22Rv1 (cell line): Measurements from ENCODE around the gene AMD1.

Source experiments
- CTCF ChIP-seq: fragments of 450-650 bp; IDR thresholded peaks from 2 replicates; pipeline ENCODE4 v1.5.1; 2017; ENCODE audit warnings: mild to moderate bottlenecking
- ZFX ChIP-seq: fragments of 450-650 bp; IDR thresholded peaks from 2 replicates; pipeline ENCODE4 v1.6.1; 2017; ENCODE audit warnings: antibody characterized with exemption, borderline replicate concordance

DNA sequence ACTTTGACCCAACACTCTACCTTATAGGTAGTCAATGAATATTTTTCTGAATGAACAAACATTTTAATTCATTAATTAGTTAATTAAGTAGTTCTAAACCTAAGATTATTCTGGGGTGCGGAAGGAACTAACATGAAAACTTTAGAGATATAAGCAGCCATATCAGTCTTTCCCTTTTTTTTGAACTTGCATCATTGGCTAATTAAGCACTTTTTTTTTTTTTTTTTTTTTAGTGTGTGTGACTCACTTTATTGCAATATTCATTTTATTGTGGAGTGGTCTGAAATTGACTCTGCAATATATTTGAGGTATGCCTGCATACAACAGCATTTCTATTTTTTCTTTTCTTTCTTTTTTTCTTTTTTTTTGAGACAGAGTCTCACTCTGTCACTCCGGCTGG is 21.8 kb upstream of the AMD1 start:
- no peak for TF ChIP-seq CTCF
- TF ChIP-seq ZFX, result no peak
